NCI-H2227 (cell line): ENCODE results near the gene SESTD1.
"Not testable (repeated sequence)": the region's sequence is repeated elsewhere in the genome, so short reads cannot be mapped to it uniquely, and the experiment has no call there.

Source experiments
- DNase-seq: peaks from one replicate; lab custom pipeline; 2025; ENCODE audit not compliant: unreplicated experiment; lab: John Stamatoyannopoulos, UW

SESTD1 gene

DNA sequence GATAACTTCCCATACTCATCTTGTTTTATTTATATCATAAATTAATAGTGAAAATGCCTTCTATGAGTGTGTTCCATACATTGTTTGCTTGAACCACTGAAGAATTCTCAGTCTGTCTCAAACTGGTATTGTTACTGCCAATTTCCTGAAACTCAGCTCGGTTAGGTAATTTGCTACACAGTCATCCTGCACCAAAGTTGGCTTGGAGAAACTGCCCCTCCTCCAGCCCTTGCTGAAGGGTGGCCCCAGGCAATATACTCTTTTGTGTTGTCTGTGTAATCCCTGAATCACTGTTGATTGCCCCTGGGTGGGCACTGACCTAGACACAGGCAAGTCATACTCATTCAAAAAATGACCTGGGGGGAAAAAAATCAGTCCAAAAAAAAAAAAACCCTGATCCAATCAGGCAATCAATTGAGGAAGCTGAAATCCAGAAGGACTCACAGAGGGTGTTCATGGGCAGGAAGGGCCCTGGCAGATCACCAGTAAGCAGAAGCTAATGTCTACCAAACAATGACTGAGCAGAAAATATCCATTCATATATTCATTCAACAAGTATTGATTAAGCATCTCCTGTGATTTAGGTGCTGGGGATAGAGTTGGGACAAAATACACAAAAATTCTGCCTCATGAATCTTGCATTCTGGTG is 3.8 kb upstream of the SESTD1 start:
- DNase-seq: no peak

DNA sequence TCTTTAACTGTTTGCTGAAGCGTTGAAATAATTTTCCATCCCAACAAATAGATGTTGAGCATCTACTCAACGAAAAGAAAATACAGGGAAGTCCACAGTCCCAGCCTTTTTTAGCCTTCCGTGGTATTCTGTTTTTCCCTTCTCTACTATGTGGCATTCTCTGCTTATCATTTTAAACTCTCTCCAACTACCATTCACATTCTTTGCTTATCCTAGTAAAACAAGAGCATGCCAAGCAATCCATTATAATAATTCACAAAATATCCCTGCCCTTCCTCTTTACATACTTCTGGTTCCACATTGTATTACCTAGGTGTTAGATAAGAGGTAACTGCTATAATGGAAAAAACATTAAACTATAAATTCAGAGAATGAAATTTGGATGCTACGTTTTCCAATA is 1.6 kb upstream of the SESTD1 start:
- no peak for DNase-seq

DNA sequence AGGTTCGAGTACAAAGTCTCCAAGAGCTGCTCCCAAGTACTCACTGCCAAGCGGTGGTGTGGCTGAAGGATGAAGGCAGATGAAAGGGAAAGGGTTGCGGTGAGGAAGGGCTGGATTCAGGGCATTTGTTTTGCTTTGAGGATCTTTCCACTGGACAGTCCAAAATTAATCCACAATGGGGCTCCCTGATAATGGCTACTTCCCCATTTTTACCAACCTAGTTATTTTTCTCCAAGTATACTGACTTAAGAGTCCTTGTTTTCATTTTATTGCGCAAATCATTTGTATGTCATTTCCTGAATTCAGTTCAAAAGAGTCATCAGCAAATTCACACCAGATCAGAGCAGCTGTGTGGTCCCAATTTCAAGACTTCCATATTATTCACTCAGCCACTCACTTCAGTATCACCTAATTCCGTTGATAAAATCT is 464 bp upstream of the SESTD1 start:
- DNase-seq: no peak

DNA sequence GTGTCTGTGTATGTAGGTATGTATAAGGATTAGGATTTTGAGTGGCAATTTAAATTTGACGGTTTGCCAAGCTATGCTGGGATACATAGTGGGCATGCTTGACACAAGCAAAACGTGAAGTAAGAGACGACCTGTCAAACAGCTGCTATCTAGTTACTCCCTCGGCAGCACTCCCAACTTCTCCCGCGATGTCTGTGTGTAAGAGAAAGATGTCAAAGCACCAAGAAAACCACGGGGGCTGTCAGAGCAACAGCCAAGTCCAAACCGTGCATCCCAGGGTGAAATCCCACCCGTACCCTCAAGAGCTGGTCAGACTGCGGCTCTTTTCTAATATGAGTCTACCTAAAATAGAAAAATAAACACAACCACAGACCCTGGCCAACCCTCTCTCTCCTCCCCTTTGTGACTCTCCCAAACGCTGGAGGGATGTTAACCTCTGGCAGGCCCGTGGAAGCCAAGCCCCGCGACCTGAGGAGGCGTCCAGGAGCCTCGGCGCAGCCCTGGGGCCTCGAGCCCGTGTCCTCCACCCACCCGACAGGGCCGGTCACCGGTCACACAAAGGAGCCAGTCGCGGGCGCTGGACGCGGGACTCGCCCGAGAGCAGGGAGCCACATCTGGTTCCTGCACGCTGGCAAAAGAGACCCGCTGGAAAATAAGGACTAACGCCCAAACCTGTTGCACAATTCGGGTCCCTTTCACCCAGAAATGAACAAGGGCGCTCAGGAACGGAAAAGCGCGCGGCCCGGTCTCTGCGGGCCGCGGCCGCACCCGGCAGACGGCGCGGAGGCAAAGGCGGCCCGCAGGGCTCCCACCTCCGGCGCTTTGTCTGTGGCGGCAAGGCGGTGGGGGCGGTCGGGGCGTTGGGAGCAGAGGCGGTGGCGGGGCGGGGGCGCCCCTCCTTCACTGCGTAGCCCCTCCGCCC is 925 bp downstream of the SESTD1 start:
- DNase-seq: peak; percentile 89

DNA sequence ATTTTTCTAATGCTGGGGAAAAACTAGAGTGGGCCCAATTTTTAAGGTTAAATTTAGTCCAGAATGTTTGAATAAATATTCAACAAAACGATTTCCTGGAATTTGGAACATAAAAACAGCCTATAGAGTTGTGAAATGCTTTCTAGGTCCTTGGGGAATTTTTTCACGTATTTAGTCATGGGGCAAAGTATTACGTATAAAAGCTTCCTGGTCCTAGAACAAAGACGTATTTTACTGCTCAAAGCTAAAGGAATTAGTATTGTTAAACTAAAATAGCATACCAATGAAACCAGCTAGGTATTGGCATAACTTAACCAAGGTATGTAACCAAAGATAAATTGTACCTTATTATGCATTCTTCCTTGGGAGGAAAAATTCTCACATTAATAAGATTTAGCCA is 1.6 kb downstream of the SESTD1 start:
- DNase-seq: no peak

DNA sequence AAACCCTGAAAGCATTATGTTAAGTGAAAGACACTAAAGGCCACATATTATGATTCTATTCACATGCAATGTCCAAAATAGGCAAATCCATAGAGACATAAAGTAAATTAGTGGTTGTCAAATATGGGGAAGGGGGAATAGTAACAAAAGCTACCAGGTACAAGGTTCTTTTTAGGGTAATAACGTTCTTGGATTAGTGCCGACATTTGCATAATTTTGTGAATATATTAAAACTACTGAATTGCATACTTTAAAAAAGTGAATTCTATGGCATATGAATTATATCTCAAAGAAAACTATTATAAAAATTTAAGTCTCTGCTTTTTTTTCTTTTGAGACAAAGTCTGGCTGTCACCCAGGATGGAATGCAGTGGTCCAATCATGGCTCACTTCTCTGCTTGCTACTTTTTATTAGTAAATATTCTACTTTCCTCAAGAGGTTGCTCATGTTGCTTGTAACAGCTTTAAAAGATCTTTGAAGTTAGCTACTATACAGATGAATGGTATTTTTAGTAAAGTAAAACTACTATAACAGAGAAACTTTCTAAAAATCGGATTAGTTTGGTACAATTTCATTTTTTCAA is 2.5 kb downstream of the SESTD1 start:
- no peak for DNase-seq

DNA sequence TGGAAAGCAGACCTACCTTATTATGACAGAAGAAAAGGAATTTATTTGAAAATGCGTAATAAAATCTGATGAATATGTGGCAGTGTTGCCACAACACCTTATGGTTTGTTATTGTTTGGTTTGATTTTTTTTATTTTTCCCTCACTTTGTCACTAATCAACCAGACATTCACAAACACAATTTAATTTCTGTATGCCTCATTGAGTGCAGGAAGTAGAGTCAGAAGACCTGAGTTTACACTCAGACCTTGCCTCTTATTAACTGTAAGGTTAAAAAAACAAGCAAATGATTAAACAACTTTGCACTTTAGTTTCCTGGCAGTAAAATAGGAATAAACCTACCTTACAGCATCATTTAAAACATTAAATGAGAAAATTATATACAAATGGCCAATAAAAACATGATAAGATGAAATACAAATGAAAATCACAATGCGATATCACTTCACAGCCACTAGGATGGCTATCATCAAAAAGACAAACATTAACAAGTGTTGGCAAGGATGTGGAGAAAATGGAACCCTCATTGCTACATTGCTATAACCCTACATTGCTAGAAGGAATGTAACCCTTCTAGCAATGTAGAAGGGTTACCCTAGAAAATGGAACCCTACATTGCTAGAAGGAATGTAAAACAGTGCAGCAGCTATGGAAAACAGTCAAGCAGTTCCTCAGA is 3.3 kb downstream of the SESTD1 start:
- DNase-seq: no peak

DNA sequence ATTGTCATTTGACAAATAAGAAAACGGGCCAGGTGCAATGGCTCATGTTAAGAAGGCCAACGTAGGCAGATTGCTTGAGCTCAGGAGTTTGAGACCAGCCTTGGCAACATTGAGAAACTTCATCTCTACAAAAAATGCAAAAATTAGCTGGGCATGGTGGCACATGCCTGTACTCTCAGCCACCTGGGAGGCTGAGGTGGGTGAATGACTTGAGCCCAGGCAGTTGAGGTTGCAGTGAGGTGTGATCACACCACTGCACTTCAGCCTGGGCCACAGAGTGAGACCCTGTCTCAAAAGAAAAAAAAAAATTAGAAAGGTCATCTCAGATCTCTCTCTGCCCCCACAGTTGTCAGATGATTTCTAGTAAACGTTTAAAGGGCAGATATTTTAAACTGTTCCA is 4.4 kb downstream of the SESTD1 start:
- DNase-seq: no peak

DNA sequence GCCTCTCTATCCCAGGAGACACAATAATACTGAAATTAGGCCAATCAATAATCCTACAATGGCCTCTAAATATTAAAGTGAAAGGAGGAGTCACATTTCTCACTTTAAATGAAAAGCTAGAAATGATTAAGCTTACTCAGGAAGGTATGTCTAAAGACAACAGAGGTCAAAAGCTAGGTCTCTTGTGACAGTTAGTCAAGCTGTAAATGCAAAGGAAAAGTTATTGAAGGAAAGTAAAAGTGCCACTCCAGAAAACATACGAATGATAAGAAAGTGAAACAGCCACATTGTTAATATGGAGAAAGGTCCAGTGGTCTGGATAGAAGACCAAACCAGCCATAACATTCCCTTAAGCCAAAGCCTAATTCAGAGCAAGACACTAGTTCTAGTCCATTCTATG is 9.5 kb downstream of the SESTD1 start:
- DNase-seq: no peak

DNA sequence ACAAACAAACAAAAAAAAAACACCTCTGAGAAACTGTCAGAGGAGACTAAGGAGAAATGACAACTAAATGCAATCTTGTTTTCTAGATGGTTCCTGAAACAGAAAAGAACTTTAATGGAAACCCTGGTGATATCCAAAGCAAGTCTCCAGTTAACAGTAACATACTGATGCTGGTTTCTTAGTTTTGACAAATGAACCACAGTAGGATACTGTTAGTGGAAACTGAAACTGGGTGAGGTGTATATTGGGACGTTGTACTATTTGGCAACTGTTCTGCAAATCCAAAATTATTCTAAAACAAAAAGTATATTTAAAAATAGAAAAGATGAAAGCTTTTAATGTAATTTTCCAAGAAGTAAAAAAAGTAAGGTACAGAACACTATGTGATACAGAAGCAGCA is 11.4 kb downstream of the SESTD1 start:
- no peak for DNase-seq

DNA sequence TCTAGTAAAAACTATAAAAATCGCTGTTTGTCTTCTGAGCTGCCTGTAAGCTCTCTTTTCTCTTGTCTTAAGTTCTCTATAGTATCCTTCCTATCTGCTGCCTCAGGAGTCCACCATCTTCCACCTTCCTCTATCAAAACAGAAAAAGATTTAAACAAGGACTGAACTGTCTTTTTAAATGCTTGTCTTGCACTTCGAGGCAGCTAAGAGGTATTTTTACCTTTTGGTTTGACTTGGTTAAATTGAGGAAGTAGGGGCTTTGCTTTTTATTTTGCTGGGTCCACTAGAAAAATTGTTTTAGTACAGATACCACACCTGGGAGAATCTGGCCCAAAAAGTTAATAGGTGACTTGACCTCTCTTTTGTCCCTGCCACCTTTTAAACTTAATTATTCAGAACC is 12.2 kb downstream of the SESTD1 start:
- DNase-seq: no peak

DNA sequence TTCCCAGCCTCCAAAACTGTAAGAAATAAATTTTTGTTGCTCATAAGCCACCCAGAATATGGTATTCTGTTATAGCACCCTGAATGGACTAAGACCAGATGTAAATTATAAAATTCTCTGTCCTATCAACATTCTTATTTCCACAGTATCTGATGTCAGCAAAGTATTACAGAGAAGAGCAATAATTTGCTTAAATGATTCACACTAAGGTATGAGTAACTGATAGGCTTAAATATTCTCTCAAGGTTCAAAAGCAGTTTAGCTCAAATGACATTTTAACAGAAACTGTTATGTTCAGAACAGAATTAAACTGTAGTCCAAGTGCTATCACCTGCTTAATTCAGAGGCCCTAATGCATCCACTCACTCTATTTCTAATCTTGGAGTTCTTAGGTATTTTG is 12.8 kb downstream of the SESTD1 start:
- DNase-seq: no peak

DNA sequence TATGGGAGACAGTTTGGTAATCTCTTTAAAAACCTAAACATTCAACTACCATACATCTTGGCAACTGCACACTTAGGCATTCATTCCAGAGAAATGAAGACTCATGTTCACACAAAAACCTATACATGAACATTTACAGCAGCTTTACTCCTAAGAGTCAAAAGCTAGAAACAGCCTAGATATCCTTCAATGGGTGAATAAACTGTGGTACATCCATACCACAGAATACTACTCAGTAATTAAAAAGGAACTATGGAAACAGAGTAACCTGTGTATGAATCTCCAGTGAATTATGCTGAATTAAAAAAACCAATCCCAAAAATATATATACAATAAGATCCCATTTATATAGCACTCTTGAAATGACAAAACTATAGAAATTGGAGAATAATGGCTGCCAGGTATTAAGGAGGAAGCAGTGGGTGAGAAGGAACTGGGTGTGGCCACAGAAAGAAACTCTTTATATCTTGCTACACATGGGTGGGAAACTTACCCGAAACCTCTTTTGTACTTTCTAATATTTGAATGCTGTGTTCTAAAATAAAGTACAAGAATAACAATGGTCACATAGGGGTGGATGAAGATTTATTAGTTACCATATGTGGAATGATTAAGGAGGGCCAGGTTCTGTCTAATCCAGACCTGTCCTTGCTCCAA is 13.7 kb downstream of the SESTD1 start:
- no peak for DNase-seq

DNA sequence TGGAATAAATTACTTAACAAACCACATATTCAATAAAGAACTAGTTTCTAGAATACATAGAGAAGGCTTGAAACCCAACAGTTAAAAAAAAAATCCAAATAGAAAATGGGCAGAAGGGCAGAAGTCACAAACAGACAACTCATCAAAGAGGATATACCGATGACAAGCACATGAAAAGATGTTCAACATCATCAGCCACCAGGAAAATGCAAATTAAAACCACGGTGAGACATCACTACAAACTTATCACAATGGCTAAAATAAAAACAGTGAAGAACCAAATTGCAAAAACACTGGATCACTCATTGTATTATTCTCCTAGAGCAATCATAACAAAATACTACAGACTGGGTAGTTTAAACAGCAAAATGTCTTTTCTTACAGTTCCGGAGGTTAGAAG is 14.5 kb downstream of the SESTD1 start:
- DNase-seq: no peak

DNA sequence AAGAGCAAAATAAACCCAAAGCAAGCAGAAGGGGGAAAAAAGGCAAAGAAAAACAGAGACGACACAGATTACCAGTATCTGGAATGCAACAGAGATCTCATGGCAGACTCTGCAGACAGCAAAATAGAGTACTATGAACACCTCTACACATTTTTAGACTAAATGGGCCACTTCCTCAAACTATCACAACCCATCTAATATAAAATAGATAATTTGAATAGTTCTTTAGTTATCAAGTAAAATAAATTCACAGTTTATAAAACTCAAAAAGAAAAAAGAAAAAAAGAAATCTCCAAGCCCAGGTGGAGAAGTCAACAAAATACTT is 16.6 kb downstream of the SESTD1 start:
- DNase-seq: no peak

DNA sequence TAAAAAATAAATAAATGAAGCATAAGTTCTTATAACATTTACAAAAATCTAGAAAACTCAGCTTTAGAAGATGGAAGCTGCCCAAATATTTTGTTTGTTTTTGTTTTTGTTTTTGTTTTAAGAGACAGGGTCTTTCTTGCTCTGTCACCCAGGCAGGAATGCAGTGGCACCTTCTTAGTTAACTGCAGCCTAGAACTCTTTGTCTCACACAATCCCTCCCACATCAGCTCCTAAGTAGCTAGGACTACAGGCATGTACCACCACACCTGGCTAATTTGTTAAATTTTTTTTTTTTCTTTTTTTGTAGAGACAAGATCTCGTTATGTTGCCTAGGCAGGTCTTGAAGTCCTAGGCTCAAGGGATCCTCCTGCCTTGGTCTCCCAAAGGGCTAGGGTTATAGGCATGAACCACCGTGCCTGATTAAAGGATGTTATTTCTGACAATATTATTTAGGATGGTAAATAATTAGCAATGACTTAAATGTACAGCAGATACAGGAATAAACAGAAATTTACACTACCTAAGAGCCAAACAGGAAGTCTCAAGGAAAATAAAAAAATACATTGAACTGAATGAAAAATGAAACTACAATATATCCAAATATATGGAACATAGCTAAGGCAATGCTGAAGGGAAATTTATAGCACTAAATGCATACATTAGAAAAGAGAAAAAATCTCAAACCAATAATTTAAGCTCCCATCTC is 17.2 kb downstream of the SESTD1 start:
- no peak for DNase-seq

DNA sequence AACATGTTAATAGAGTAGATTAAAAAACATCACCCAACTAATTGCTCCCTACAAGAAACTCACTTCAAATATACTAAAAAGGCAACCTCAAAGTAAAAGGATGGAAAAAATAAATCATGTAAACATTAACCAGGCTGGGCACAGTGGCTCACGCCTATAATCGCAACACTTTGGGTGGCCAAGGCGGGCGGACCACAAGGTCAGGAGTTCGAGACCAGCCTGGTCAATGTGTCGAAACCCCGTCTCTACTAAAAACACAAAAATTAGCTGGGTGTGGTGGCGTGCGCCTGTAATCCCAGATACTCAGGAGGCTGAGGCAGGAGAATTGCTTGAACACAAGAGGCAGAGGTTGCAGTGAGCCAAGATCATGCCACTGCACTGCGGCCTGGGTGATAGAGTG is 18.8 kb downstream of the SESTD1 start:
- DNase-seq: not testable (repeated sequence)

DNA sequence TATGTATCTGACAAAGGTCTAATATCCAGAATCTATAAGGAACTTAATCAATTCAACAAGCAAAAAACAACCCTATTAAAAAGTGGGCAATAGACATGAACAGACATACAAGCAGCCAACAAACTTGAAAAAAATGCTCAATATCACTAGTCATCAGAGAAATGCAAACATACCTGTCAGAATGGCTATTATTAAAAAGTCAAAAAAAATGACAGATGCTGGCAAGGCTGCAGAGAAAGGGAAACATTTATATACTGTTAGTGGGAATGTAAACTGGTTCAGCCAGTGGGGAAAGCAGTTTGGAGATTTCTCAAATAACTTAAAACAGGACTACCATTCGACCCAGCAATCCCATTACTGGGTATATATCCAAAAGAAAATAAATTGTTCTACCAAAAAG is 21.6 kb downstream of the SESTD1 start:
- no peak for DNase-seq

DNA sequence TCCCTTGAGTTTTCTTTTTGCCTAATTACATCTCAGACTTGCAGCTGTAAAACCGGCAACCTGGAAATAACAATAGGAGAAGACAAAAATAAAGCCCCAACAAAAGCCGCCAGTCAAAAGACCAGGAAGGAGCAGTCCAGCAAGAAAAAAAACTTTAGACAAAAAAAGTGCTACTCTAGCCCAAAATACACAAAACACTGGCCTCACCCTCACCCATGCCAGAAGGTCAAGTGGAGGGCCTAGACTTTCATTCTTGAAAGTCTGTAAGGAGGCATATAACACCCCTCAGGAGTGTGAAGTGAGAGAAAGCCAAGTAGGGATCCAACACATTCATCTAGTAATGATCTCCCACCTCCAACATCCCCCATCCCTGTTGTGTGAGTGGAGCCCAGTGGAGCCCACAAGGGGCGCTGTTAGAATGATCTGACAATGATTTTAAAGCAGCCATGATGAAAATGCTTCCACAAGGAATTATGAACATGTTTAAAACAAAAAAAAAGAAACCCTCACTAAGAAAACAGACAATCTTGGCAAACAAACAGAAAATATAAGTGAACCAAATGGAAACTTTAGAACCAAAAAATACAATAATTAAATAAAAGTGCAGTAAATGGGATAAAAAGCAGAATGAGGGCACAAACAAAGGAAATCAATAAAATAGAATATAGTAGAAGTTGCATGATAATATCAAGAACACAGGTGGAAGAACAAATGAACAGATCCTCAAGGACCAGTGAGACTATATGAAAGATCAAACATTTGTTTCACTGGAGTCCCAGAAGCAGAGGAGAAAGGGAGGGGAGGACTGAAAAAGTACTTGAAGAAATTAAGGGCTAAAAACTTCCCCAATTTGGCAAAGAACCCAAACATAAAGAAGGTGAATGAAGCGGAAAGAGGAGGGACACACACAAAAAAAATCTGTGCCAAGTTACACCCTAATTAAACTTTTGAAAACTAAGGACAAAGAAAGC is 23.9 kb downstream of the SESTD1 start:
- DNase-seq: peak; percentile 18
